CD8-positive, alpha-beta memory T cell (primary cell): Measurements from ENCODE around the gene LONP2. TPM values are rescaled to one million over a fixed set of nuclear protein-coding genes. Genes with fewer than 3 reads are reported as not detected.
A peak's percentile ranks its signal among the peaks of the same experiment; 100 is the strongest.
"Not testable (repeated sequence)": the region's sequence is repeated elsewhere in the genome, so short reads cannot be mapped to it uniquely, and the experiment has no call there.

ENCODE experiments used
- CTCF ChIA-PET: fragments of 350-600 bp; sonication (Branson Sonifier 250); formaldehyde crosslinking; loops from one replicate; lab custom pipeline; 2021; ENCODE audit warnings: antibody characterized with exemption; lab: Charles Lee
- POLR2A ChIA-PET: fragments of 350-600 bp; sonication (Branson Sonifier 250); formaldehyde crosslinking; loops from one replicate; lab custom pipeline; 2021; ENCODE audit warnings: antibody characterized with exemption; lab: Charles Lee
- DNase-seq, 5 donors: peaks; one replicate each; pipeline versions ENCODE4 v3.0.0 to v3.0.0-alpha.2; 2020 to 2022; ENCODE audit warnings: mixed read lengths in 1 of 5
- H3K27ac ChIP-seq: one replicate; pipeline ENCODE4 v1.7.0; 2013; ENCODE audit warnings: low read depth, mild to moderate bottlenecking, low read length, moderate library complexity
- H3K27me3 ChIP-seq: 2 replicates; pipeline ENCODE4 v1.7.0; 2013; ENCODE audit warnings: low read length, mild to moderate bottlenecking; ENCODE audit not compliant: insufficient read depth, poor library complexity, severe bottlenecking
- H3K36me3 ChIP-seq: 2 replicates; pipeline ENCODE4 v1.7.0; 2013; ENCODE audit warnings: mild to moderate bottlenecking, low read length, moderate library complexity; ENCODE audit not compliant: insufficient read depth
- H3K4me1 ChIP-seq: 2 replicates; pipeline ENCODE4 v1.7.0; 2013; ENCODE audit warnings: mild to moderate bottlenecking, low read length, moderate library complexity; ENCODE audit not compliant: insufficient read depth
- H3K4me3 ChIP-seq: 2 replicates; pipeline ENCODE4 v1.7.0; 2013; ENCODE audit warnings: mild to moderate bottlenecking, low read length
- H3K9me3 ChIP-seq: 2 replicates; pipeline ENCODE4 v1.7.0; 2013; ENCODE audit warnings: mild to moderate bottlenecking, low read length
- H3K27ac Mint-ChIP-seq, 8 donors: one replicate each; pipeline ENCODE4 v1.8.0; 2020 to 2021; ENCODE audit warnings: mixed read lengths in 8 of 8, mild to moderate bottlenecking in 6 of 8, inconsistent platforms in 3 of 8, moderate library complexity in 3 of 8
- H3K27me3 Mint-ChIP-seq, 2 donors: one replicate each; pipeline ENCODE4 v1.8.0; 2020 to 2021; ENCODE audit warnings: mixed read lengths in 2 of 2, mild to moderate bottlenecking in 1 of 2, moderate library complexity in 1 of 2
- H3K36me3 Mint-ChIP-seq, 3 donors: one replicate each; pipeline ENCODE4 v1.8.0; 2020 to 2021; ENCODE audit warnings: mixed read lengths in 3 of 3, inconsistent platforms in 1 of 3, mild to moderate bottlenecking in 1 of 3
- H3K4me1 Mint-ChIP-seq, 3 donors: one replicate each; pipeline ENCODE4 v1.8.0; 2020 to 2021; ENCODE audit warnings: mixed read lengths in 3 of 3, inconsistent platforms in 1 of 3, mild to moderate bottlenecking in 1 of 3
- H3K4me3 Mint-ChIP-seq, 7 donors: one replicate each; pipeline ENCODE4 v1.8.0; 2020 to 2021; ENCODE audit warnings: mixed read lengths in 7 of 7, mild to moderate bottlenecking in 6 of 7, moderate library complexity in 4 of 7, inconsistent platforms in 2 of 7
- H3K9me3 Mint-ChIP-seq, 5 donors: one replicate each; pipeline ENCODE4 v1.8.0; 2020 to 2022; ENCODE audit warnings: mixed read lengths in 5 of 5, mild to moderate bottlenecking in 3 of 5, moderate library complexity in 2 of 5, inconsistent platforms in 1 of 5
- polyA plus RNA-seq: library from polyadenylated mRNA; unstranded; fragments of 300-500 nt; fragmentation: Illumina TruSeq; gene quantifications from one replicate; pipeline ENCODE4 v1.2.3, GENCODE V29; 2021
- total RNA-seq, 2 experiments: library from RNA; stranded (reverse); gene quantifications; one replicate each; pipeline ENCODE4 v1.2.3, GENCODE V29; 2021

LONP2 gene
- total and polyA plus RNA-seq, 3 experiments from 2014 or later: 39.1 to 55.7 (median 54.9) TPM

GRCh38 chr16:48295488-48296281 is 51.6 kb downstream of the LONP2 start:
- POLR2A ChIA-PET: no interaction called here
- H3K36me3 Mint-ChIP-seq: peaks cover 6 to 74% (median 27%) of the 10 kb centered on the region in 3 donors

GRCh38 chr16:48299471-48299870 is 55.4 kb downstream of the LONP2 start:
- Histone ChIP-seq H3K27me3 (no peaks in the 10 kb centered on the region), H3K36me3 (peaks cover 45% of the 10 kb centered on the region), H3K9me3 (no peaks in the 10 kb centered on the region), H3K4me3 (no peak overlapping the region), H3K4me1 (no peaks in the 10 kb centered on the region), H3K27ac (no peak overlapping the region)
- no peaks in the 10 kb centered on the region for H3K9me3 Mint-ChIP-seq
- CTCF ChIA-PET: no interaction called here
- POLR2A ChIA-PET: no interaction called here
- peaks cover 7 to 78% (median 28%) of the 10 kb centered on the region in 3 donors for H3K36me3 Mint-ChIP-seq
- H3K27ac Mint-ChIP-seq: peak overlapping the region in 3 of 8 donors; percentile 33 to 57 (median 46)
- H3K4me3 Mint-ChIP-seq: no peak overlapping the region
- H3K4me1 Mint-ChIP-seq: peaks cover 0 to 3% (median 0%) of the 10 kb centered on the region in 3 donors
- DNase-seq: no peak
- H3K27me3 Mint-ChIP-seq: no peaks in the 10 kb centered on the region

More at GRCh38 chr16:48295488-48296281, 51.6 kb downstream of the LONP2 start:
- H3K4me1 Mint-ChIP-seq: peaks cover 2 to 9% (median 8%) of the 10 kb centered on the region in 3 donors
- H3K27ac ChIP-seq: no peak overlapping the region
- H3K36me3 ChIP-seq: peaks cover 21% of the 10 kb centered on the region
- H3K27me3 ChIP-seq: no peaks in the 10 kb centered on the region
- no peaks in the 10 kb centered on the region for H3K9me3 ChIP-seq
- H3K27me3 Mint-ChIP-seq: no peaks in the 10 kb centered on the region
- H3K27ac Mint-ChIP-seq: no peak overlapping the region
- no peaks in the 10 kb centered on the region for H3K9me3 Mint-ChIP-seq
- no peaks in the 10 kb centered on the region for H3K4me1 ChIP-seq
- CTCF ChIA-PET: no interaction called here
- no peak overlapping the region for H3K4me3 ChIP-seq
- DNase-seq: no peak
- H3K4me3 Mint-ChIP-seq: no peak overlapping the region

GRCh38 chr16:48300391-48300856 is 56.3 kb downstream of the LONP2 start:
- peaks cover 0 to 3% (median 0%) of the 10 kb centered on the region in 3 donors for H3K4me1 Mint-ChIP-seq
- CTCF ChIA-PET: no interaction called here

GRCh38 chr16:48308535-48308934 is 64.4 kb downstream of the LONP2 start:
- no peak for DNase-seq
- H3K9me3 Mint-ChIP-seq: peaks cover 48 to 62% (median 55%) of the 10 kb centered on the region in 5 donors
- Histone ChIP-seq H3K9me3 (peaks cover 22% of the 10 kb centered on the region), H3K27ac (no peak overlapping the region), H3K27me3 (no peaks in the 10 kb centered on the region), H3K36me3 (peaks cover 24% of the 10 kb centered on the region), H3K4me3 (no peak overlapping the region), H3K4me1 (no peaks in the 10 kb centered on the region)
- peaks cover 56 to 86% (median 79%) of the 10 kb centered on the region in 3 donors for H3K36me3 Mint-ChIP-seq
- ChIA-PET POLR2A (no interaction called here), CTCF (interaction anchor here (1.2 kb wide), 1 partner anchor 9 kb away, joined by 3 read pairs; no protein-coding TSS in a partner anchor)
- no peaks in the 10 kb centered on the region for H3K27me3 Mint-ChIP-seq
- peaks cover 0 to 9% (median 4%) of the 10 kb centered on the region in 3 donors for H3K4me1 Mint-ChIP-seq
- H3K27ac Mint-ChIP-seq: no peak overlapping the region
- H3K4me3 Mint-ChIP-seq: no peak overlapping the region

More at GRCh38 chr16:48300391-48300856, 56.3 kb downstream of the LONP2 start:
- Mint-ChIP-seq H3K27me3 (no peaks in the 10 kb centered on the region), H3K4me3 (no peak overlapping the region), H3K36me3 (peaks cover 10 to 77% (median 32%) of the 10 kb centered on the region in 3 donors), H3K27ac (peak overlapping the region in 1 of 8 donors; percentile 58), H3K9me3 (no peaks in the 10 kb centered on the region)
- no peaks in the 10 kb centered on the region for H3K4me1 ChIP-seq
- no peak for DNase-seq
- H3K36me3 ChIP-seq: peaks cover 45% of the 10 kb centered on the region
- H3K27me3 ChIP-seq: no peaks in the 10 kb centered on the region
- no peaks in the 10 kb centered on the region for H3K9me3 ChIP-seq
- POLR2A ChIA-PET: no interaction called here
- no peak overlapping the region for H3K27ac ChIP-seq
- H3K4me3 ChIP-seq: no peak overlapping the region

- CTCF ChIA-PET: interaction anchor here (0.7 to 2.0 kb wide), 3 partner anchors 9 to 312 kb away, joined by 3 to 5 read pairs (median 3); no protein-coding TSS in a partner anchor
- no peaks in the 10 kb centered on the region for H3K27me3 Mint-ChIP-seq
- Histone ChIP-seq H3K36me3 (peaks cover 17% of the 10 kb centered on the region), H3K27ac (no peak overlapping the region), H3K27me3 (no peaks in the 10 kb centered on the region), H3K4me1 (no peaks in the 10 kb centered on the region), H3K9me3 (peaks cover 22% of the 10 kb centered on the region), H3K4me3 (no peak overlapping the region)
- peaks cover 4 to 14% (median 10%) of the 10 kb centered on the region in 3 donors for H3K4me1 Mint-ChIP-seq
- POLR2A ChIA-PET: no interaction called here
- H3K4me3 Mint-ChIP-seq: no peak overlapping the region
- DNase-seq: no peak
- peaks cover 53 to 85% (median 83%) of the 10 kb centered on the region in 3 donors for H3K36me3 Mint-ChIP-seq
- peak overlapping the region in 2 of 8 donors; percentile 10 to 40 for H3K27ac Mint-ChIP-seq
- H3K9me3 Mint-ChIP-seq: peaks cover 48 to 68% (median 60%) of the 10 kb centered on the region in 5 donors
Observed at GRCh38 chr16:48310908-48311641, 67.0 kb downstream of the LONP2 start.

- H3K27me3 ChIP-seq, H3K27ac ChIP-seq, H3K4me3 ChIP-seq, POLR2A ChIA-PET, H3K4me3 Mint-ChIP-seq, CTCF ChIA-PET, DNase-seq, H3K27me3 Mint-ChIP-seq: not testable (repeated sequence)
- peaks cover 38 to 63% (median 61%) of the 10 kb centered on the region in 3 donors for H3K36me3 Mint-ChIP-seq
- Histone ChIP-seq H3K36me3 (peaks cover 11% of the 10 kb centered on the region), H3K9me3 (peaks cover 22% of the 10 kb centered on the region), H3K4me1 (peaks cover 22% of the 10 kb centered on the region)
- peaks cover 31 to 52% (median 48%) of the 10 kb centered on the region in 5 donors for H3K9me3 Mint-ChIP-seq
- peak overlapping the region in 1 of 8 donors; percentile 22 for H3K27ac Mint-ChIP-seq
- H3K4me1 Mint-ChIP-seq: peaks cover 24 to 33% (median 25%) of the 10 kb centered on the region in 3 donors
Observed at GRCh38 chr16:48313905-48314304, 69.8 kb downstream of the LONP2 start.

GRCh38 chr16:48317026-48317425 is 72.9 kb downstream of the LONP2 start:
- Mint-ChIP-seq H3K27ac (peak overlapping the region in 1 of 8 donors; percentile 17), H3K9me3 (peaks cover 7 to 21% (median 18%) of the 10 kb centered on the region in 5 donors), H3K36me3 (peaks cover 22 to 43% (median 31%) of the 10 kb centered on the region in 3 donors), H3K4me3 (no peak overlapping the region), H3K4me1 (peaks cover 32 to 48% (median 38%) of the 10 kb centered on the region in 3 donors), H3K27me3 (no peaks in the 10 kb centered on the region)
- Histone ChIP-seq H3K36me3 (peaks cover 7% of the 10 kb centered on the region), H3K4me3 (no peak overlapping the region), H3K9me3 (peaks cover 5% of the 10 kb centered on the region), H3K27ac (no peak overlapping the region), H3K27me3 (no peaks in the 10 kb centered on the region), H3K4me1 (peaks cover 22% of the 10 kb centered on the region)
- DNase-seq: no peak
- POLR2A ChIA-PET: no interaction called here
- CTCF ChIA-PET: interaction anchor here (0.7 to 2.3 kb wide), 2 partner anchors 9 to 306 kb away, joined by 3 to 12 read pairs; no protein-coding TSS in a partner anchor
